Spleen (tissue), 11 donors: ENCODE results near the gene WDR1. TPM values are rescaled to one million over a fixed set of nuclear protein-coding genes. Genes with fewer than 3 reads are reported as not detected.

Source experiments
- DNase-seq: peaks from one replicate; pipeline ENCODE4 v3.0.0-alpha.2; 2020
- H3K27ac ChIP-seq, 8 donors: fragments of 200-600 bp; sonication (generic) in 7 of 8; 1 replicate in 4 of 8; 2 replicates in 4 of 8; pipeline versions ENCODE4 v1.5.0 to v1.8.0; 2016 to 2021; ENCODE audit warnings: inconsistent platforms in 4 of 8, mild to moderate bottlenecking in 4 of 8, moderate library complexity in 1 of 8
- H3K27me3 ChIP-seq, 7 donors: fragments of 200-600 bp; sonication (generic) in 6 of 7; replicated peaks in 1 of 7; 1 replicate in 4 of 7; 2 replicates in 3 of 7; pipeline versions ENCODE4 v1.5.0 to v1.8.0; 2016 to 2021; ENCODE audit warnings: inconsistent platforms in 3 of 7, mild to moderate bottlenecking in 1 of 7
- H3K36me3 ChIP-seq, 6 donors: fragments of 200-600 bp; sonication (generic) in 5 of 6; 1 replicate in 4 of 6; 2 replicates in 2 of 6; pipeline versions ENCODE4 v1.5.0 to v1.8.0; 2016 to 2021; ENCODE audit warnings: inconsistent platforms in 2 of 6
- H3K4me1 ChIP-seq, 6 donors: fragments of 200-600 bp; sonication (generic) in 5 of 6; 1 replicate in 3 of 6; 2 replicates in 3 of 6; pipeline versions ENCODE4 v1.5.0 to v1.8.0; 2016 to 2021; ENCODE audit warnings: inconsistent platforms in 3 of 6
- H3K4me3 ChIP-seq, 8 donors: fragments of 200-600 bp; sonication (generic) in 7 of 8; 1 replicate in 4 of 8; 2 replicates in 4 of 8; pipeline versions ENCODE4 v1.5.0 to v1.8.0; 2016 to 2021; ENCODE audit warnings: inconsistent platforms in 4 of 8, mild to moderate bottlenecking in 4 of 8, moderate library complexity in 2 of 8
- H3K9me3 ChIP-seq, 8 donors: fragments of 200-600 bp; sonication (generic) in 7 of 8; 1 replicate in 4 of 8; 2 replicates in 4 of 8; pipeline versions ENCODE4 v1.5.0 to v1.8.0; 2016 to 2021; ENCODE audit warnings: inconsistent platforms in 4 of 8
- POLR2A ChIP-seq, 3 donors: fragments of 450-650 bp; IDR thresholded peaks; one replicate each; pipeline ENCODE4 v1.5.1; 2017; ENCODE audit warnings: antibody characterized with exemption in 3 of 3, mild to moderate bottlenecking in 1 of 3
- POLR2AphosphoS5 ChIP-seq, 3 donors: sonication (generic); formaldehyde crosslinking; IDR thresholded peaks; one replicate each; pipeline ENCODE4 v1.5.1; 2017; ENCODE audit warnings: antibody characterized with exemption in 3 of 3
- WGBS, 5 donors: extraction: QIAGEN DNeasy Blood & Tissue Kit in 3 of 5; methylation state at CpG; one replicate each; pipeline versions ENCODE4 v1.1.5 to v1.1.7; 2013 to 2018; 5-methylcytosine and 5-hydroxymethylcytosine counted together
- intact Hi-C: fragments of 100-400 bp; cut with DNase I; formaldehyde crosslinking; loops from one replicate; pipeline ENCODE4 v1.15.0; 2023; ENCODE audit warnings: low total_unique reads
- polyA plus RNA-seq, 3 donors: library from polyadenylated mRNA; stranded (reverse); fragments of 200-250 nt; gene quantifications; one replicate each; pipeline ENCODE4 v1.2.1, GENCODE V29; 2013
- total RNA-seq, 7 donors: library from RNA; depleted of rRNA in 3 of 7; stranded (reverse); fragments of >200 nt in 3 of 7; fragmentation: NEBNext Ultra II Directional in 4 of 7; extraction: Animal tissue kit (Norgen Biotek cat#: 25700) in 4 of 7; gene quantifications; one replicate each; pipeline versions ENCODE4 v1.1.0 to v1.2.1, GENCODE V29; 2016 to 2021
- TF ChIP-seq, protein P1 (sequence below), 11 experiments: fragments of 200-600 bp in 7 of 11; fragments of 450-650 bp in 4 of 11; sonication (generic) in 4 of 11; IDR thresholded peaks in 8 of 11; conservative IDR thresholded peaks in 3 of 11; 1 replicate in 7 of 11; 2 replicates in 4 of 11; pipeline versions ENCODE4 v1.4.0 to v1.8.0; 2016 to 2021; ENCODE audit warnings: antibody characterized with exemption in 11 of 11, inconsistent platforms in 4 of 11, mild to moderate bottlenecking in 1 of 11
- donor health status: healthy with polysubstance abuse.
- donor health status: DM: no; HTN: no; CAD: no; lungs with moderate emphysema.
- donor health status: DM: no; HTN: no; CAD: no.
- donor health status: Bipolar disorder and iron deficiency.
- donor health status: healthy.
- donor health status: DM: no; HTN: no; CAD: no.
- donor health status: DM: yes; HTN: yes; CAD: no.

The WDR1 gene
- total and polyA plus RNA-seq, 10 donors, result 56.6 to 377 (median 147) TPM

DNA sequence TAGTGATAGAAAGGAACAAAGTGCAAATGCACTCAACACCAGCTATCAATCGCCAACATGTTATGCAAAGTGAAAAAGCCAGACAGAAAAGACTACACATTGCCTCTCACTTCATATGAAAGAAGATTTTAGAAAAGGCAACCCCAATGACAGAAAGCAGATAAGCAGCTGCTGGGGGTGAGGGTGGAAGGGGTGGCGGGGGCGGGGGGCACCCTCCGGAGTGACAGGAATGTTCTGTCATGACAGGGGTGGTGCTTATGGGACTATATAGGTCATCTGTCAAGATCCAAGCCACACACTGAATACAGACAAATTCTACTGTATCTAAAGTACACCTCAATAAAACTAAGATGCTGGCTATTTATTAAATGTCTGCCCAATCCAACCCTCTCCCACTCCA lies 10.7 kb downstream of the WDR1 start:
- Histone ChIP-seq H3K36me3 (peaks cover 0 to 100% (median 64%) of the 10 kb centered on the region in 6 donors), H3K27me3 (no peaks in the 10 kb centered on the region), H3K27ac (peak overlapping the region in 5 of 8 donors; percentile 41 to 62 (median 61)), H3K9me3 (no peaks in the 10 kb centered on the region), H3K4me3 (peak overlapping the region in 1 of 8 donors; percentile 1), H3K4me1 (peaks cover 45 to 100% (median 91%) of the 10 kb centered on the region in 6 donors)
- 80 to 94% (median 90%) methylated on average over 4 of the region's 4 CpGs for WGBS, 5 donors
- DNase-seq, result no peak
- intact Hi-C loops, result no loop called here
- TF ChIP-seq POLR2A (IDR thresholded peaks at IDR 0.05) (no peak), POLR2AphosphoS5 (IDR thresholded peaks at IDR 0.05) (no peak)
- TF ChIP-seq, protein P1, sequence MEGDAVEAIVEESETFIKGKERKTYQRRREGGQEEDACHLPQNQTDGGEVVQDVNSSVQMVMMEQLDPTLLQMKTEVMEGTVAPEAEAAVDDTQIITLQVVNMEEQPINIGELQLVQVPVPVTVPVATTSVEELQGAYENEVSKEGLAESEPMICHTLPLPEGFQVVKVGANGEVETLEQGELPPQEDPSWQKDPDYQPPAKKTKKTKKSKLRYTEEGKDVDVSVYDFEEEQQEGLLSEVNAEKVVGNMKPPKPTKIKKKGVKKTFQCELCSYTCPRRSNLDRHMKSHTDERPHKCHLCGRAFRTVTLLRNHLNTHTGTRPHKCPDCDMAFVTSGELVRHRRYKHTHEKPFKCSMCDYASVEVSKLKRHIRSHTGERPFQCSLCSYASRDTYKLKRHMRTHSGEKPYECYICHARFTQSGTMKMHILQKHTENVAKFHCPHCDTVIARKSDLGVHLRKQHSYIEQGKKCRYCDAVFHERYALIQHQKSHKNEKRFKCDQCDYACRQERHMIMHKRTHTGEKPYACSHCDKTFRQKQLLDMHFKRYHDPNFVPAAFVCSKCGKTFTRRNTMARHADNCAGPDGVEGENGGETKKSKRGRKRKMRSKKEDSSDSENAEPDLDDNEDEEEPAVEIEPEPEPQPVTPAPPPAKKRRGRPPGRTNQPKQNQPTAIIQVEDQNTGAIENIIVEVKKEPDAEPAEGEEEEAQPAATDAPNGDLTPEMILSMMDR (IDR thresholded peaks at IDR 0.05 in 8 of 11, conservative IDR thresholded peaks at IDR 0.05 in 3 of 11), result no peak

DNA sequence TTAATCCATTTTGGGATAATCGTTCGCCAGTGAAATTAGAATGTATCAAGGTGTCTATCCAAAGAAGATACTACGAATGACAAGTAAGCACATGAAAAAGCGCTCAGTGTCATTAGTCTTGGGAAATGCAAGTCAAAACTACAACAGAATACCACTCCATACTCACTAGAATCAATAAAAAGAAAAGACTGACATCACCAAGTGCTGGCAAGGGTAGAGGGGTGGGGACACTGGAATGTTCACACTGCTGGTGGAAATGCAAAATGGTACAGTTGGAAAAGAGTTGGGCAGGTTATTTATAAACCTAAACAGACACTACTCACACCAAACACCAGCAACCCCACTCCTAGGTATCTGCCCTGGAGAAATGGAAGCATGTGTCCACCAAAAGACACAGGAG lies 11.2 kb downstream of the WDR1 start:
- Histone ChIP-seq H3K36me3 (peaks cover 0 to 100% (median 64%) of the 10 kb centered on the region in 6 donors), H3K4me1 (peaks cover 46 to 100% (median 91%) of the 10 kb centered on the region in 6 donors), H3K9me3 (no peaks in the 10 kb centered on the region), H3K27me3 (no peaks in the 10 kb centered on the region), H3K27ac (peak overlapping the region in 1 of 8 donors; percentile 63), H3K4me3 (no peak overlapping the region)
- intact Hi-C loops, result no loop called here
- TF ChIP-seq, protein P1 (IDR thresholded peaks at IDR 0.05 in 8 of 11, conservative IDR thresholded peaks at IDR 0.05 in 3 of 11), result no peak
- TF ChIP-seq POLR2A (IDR thresholded peaks at IDR 0.05) (no peak), POLR2AphosphoS5 (IDR thresholded peaks at IDR 0.05) (no peak)
- no peak for DNase-seq
- WGBS, 5 donors, result 81 to 94% (median 93%) methylated on average over 4 of the region's 4 CpGs

DNA sequence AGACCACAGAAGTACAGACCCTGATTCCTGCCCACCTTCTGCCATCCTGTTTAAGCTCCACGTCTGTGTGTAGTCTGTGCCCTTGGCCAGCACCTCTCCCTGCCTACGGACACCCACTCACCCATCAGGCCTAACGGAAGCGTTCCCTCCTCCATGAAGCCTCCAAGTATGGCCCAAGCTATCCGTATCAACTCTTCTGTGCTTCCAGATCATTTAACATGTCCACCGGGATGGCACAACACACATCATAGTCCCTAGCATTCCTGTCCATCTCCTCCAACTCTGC lies 11.7 kb downstream of the WDR1 start:
- Histone ChIP-seq H3K4me3 (no peak overlapping the region), H3K4me1 (peaks cover 45 to 100% (median 91%) of the 10 kb centered on the region in 6 donors), H3K27me3 (no peaks in the 10 kb centered on the region), H3K9me3 (no peaks in the 10 kb centered on the region), H3K36me3 (peaks cover 0 to 100% (median 64%) of the 10 kb centered on the region in 6 donors), H3K27ac (peak overlapping the region in 5 of 8 donors; percentile 26 to 63 (median 32))
- DNase-seq, result no peak
- TF ChIP-seq, protein P1 (IDR thresholded peaks at IDR 0.05 in 8 of 11, conservative IDR thresholded peaks at IDR 0.05 in 3 of 11), result no peak
- TF ChIP-seq POLR2AphosphoS5 (IDR thresholded peaks at IDR 0.05) (no peak), POLR2A (IDR thresholded peaks at IDR 0.05) (no peak)
- intact Hi-C loops, result no loop called here
- 69 to 87% (median 82%) methylated on average over 6 of the region's 6 CpGs for WGBS, 5 donors

DNA sequence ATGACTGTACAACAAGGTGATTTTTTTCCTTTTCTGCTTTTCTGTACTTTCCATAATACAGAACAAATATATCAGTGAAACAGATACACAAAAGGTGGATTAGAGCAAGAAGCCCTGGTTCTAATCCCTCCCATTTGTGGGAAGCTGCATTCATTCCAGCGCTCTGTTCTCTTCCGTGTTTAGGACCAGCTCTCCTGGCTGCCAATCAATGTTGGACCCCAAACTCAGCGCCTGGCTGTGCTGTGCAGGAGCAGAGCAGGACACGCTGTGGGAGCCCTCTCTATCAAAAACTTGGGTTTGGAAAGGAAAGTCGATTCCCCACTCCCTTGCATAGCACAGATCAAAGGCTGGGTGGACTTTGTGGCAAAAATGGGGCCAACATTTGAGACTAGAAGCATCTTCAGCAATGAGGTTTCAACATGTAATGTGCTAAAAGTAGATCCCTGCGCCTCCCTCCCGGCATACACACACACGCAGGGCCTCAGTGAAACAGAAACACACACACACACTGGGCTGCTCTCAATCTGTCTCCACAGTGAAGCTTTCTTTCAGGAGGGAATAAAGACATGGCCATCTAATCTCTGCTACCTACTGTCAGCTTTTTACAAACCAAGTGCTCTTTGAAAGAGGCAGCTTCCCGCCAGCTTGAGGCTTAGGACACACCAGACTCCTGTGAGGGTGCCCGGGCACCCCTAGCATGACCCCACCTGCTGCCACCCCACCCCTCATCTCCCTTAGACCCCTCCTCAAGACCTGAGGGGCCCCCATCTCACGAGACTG lies 12.2 kb downstream of the WDR1 start:
- peak overlapping the region in 5 of 8 donors; percentile 26 to 63 (median 32) for H3K27ac ChIP-seq
- intact Hi-C loops, result no loop called here
- H3K4me1 ChIP-seq, result peaks cover 42 to 100% (median 91%) of the 10 kb centered on the region in 6 donors
- peaks cover 0 to 100% (median 66%) of the 10 kb centered on the region in 6 donors for H3K36me3 ChIP-seq
- no peak overlapping the region for H3K4me3 ChIP-seq
- WGBS, 5 donors, result 66 to 84% (median 83%) methylated on average over 11 of the region's 11 CpGs
- no peaks in the 10 kb centered on the region for H3K27me3 ChIP-seq
- H3K9me3 ChIP-seq, result no peaks in the 10 kb centered on the region
- TF ChIP-seq, protein P1 (IDR thresholded peaks at IDR 0.05 in 8 of 11, conservative IDR thresholded peaks at IDR 0.05 in 3 of 11), result no peak
- TF ChIP-seq POLR2AphosphoS5 (IDR thresholded peaks at IDR 0.05) (no peak), POLR2A (IDR thresholded peaks at IDR 0.05) (no peak)
- DNase-seq, result no peak
